ENCODE results near the gene TNXB. TPM values are rescaled to one million over a fixed set of nuclear protein-coding genes. Genes with fewer than 3 reads are reported as not detected.

Gene TNXB
- total and polyA plus RNA-seq, 7 donors: 7.0 to 26.1 (median 14.5) TPM

DNA sequence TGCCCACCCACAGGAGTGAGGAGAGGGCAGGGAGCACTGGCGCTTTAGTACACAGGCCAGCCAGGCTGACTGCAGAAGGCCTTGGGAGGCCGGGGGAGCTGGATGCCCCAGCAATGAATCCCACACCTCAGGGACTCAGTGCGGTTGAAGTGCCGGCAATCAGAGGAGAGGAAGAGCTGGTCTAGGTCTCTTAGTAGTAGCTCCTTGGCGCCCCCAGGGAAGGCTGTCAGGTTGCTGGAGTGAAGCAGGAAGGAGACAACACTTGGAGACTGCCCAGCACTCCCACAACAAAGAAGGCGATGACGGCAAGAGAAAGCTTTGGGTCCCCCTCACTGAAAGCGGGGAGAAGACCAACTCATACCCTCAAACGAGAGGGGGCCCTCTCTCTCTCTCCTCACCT is 8.3 kb upstream of the TNXB start:
- no peak for DNase-seq
- H3K27me3 ChIP-seq (ENCODE audit: insufficient read depth in 3 of 3, low read length in 2 of 3): no peaks in the 10 kb centered on the region
- peaks cover 7% of the 10 kb centered on the region for H3K4me1 ChIP-seq
- WGBS, 3 donors: 86 to 93% (median 92%) methylated on average over 9 of the region's 9 CpGs
- intact Hi-C loops (cut with DNase I): loop anchor here in 1 of 2 donors (5.0 kb wide), 2 partner anchors 35 to 80 kb away; partner anchors contain the start of genes PPT2 and PRRT1
- H3K27ac ChIP-seq: no peak overlapping the region
- no peak for TF ChIP-seq CTCF (IDR thresholded peaks at IDR 0.05)
- no peak for ATAC-seq
- H3K36me3 ChIP-seq (ENCODE audit: insufficient read depth in 1 of 2, low read depth in 1 of 2): peaks cover 5 to 77% of the 10 kb centered on the region in 2 donors
- no peak overlapping the region for H3K4me3 ChIP-seq
- H3K9me3 ChIP-seq: no peaks in the 10 kb centered on the region

- no peak for DNase-seq
- Histone ChIP-seq H3K4me3 (no peak overlapping the region), H3K27me3 (ENCODE audit: insufficient read depth in 3 of 3, low read length in 2 of 3) (no peaks in the 10 kb centered on the region), H3K9me3 (no peaks in the 10 kb centered on the region), H3K27ac (no peak overlapping the region), H3K4me1 (peaks cover 13% of the 10 kb centered on the region), H3K36me3 (ENCODE audit: insufficient read depth in 1 of 2, low read depth in 1 of 2) (peaks cover 5 to 71% of the 10 kb centered on the region in 2 donors)
- 68 to 80% (median 71%) methylated on average over 7 of the region's 7 CpGs for WGBS, 3 donors
- intact Hi-C loops (cut with DNase I): loop anchor here in 1 of 2 donors (5.0 kb wide), 2 partner anchors 36 to 81 kb away; partner anchors contain the start of genes PPT2 and PRRT1
- ATAC-seq: no peak
- peak; percentile 17 for TF ChIP-seq CTCF (IDR thresholded peaks at IDR 0.05)
These were observed 7.5 kb upstream of the TNXB start for GRCh38 chr6:32116674-32117073.

DNA sequence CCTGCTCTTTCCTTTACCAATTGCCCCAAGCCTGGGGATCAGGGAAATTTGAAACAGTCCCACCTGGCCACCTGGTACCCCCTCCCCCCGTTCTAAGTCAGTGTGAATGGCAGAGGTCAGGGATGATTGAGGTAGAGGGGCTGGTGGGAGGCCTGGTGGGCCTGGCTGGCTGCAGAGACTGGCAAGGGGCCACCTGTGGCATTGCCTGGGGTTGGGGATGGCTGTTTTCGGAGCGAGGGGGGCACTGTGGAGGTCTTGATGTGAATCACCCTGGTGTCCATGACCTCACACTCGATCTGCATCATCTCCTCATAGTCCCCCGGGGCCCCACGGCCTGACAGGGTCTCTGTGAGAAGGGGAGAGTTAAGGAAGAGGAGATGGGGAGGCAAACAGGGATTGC is 6.5 kb upstream of the TNXB start:
- intact Hi-C loops (cut with DNase I): loop anchor here in 1 of 2 donors (5.0 kb wide), 2 partner anchors 37 to 82 kb away; partner anchors contain the start of genes PPT2 and PRRT1
- ATAC-seq (no peak), DNase-seq (no peak)
- Histone ChIP-seq H3K9me3 (no peaks in the 10 kb centered on the region), H3K27ac (no peak overlapping the region), H3K4me1 (peaks cover 14% of the 10 kb centered on the region), H3K27me3 (ENCODE audit: insufficient read depth in 3 of 3, low read length in 2 of 3) (no peaks in the 10 kb centered on the region), H3K4me3 (no peak overlapping the region), H3K36me3 (ENCODE audit: insufficient read depth in 1 of 2, low read depth in 1 of 2) (peaks cover under 1 to 61% of the 10 kb centered on the region in 2 donors)
- no peak for TF ChIP-seq CTCF (IDR thresholded peaks at IDR 0.05)
- WGBS, 3 donors: 75 to 83% (median 81%) methylated on average over 6 of the region's 6 CpGs

DNA sequence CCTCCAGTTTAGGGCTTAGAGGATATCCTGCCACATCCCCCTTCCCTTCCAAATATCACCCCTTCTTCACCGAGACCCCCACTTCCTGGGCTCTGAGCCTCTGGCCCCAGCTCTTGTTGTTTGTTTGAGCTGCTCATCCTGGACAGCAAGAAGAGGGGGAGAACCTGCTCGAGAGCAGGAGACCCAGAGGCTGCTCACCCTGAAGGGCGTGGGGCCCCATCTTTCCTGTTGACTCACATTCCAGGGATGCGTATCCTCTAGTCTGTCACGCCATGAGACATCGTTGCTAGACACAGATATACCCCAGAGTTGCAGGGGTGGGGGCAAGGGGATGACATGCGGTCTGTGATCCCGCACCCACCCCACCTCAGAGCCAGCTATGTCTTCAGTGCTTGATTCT is 5.7 kb upstream of the TNXB start:
- peaks cover 0 to 2% (median 0%) of the 10 kb centered on the region in 3 donors for H3K27me3 ChIP-seq (ENCODE audit: insufficient read depth in 3 of 3, low read length in 2 of 3)
- intact Hi-C loops (cut with DNase I): loop anchor here in 1 of 2 donors (5.0 kb wide), 2 partner anchors 38 to 83 kb away; partner anchors contain the start of genes PPT2 and PRRT1
- TF ChIP-seq CTCF (IDR thresholded peaks at IDR 0.05): no peak
- no peak overlapping the region for H3K27ac ChIP-seq
- WGBS, 3 donors: 78 to 82% (median 80%) methylated on average over 8 of the region's 8 CpGs
- H3K4me1 ChIP-seq: peaks cover 14% of the 10 kb centered on the region
- DNase-seq (peak in 1 of 2 donors; percentile 49), ATAC-seq (no peak)
- H3K9me3 ChIP-seq: no peaks in the 10 kb centered on the region
- H3K4me3 ChIP-seq: no peak overlapping the region
- H3K36me3 ChIP-seq (ENCODE audit: insufficient read depth in 1 of 2, low read depth in 1 of 2): peaks cover 0 to 52% of the 10 kb centered on the region in 2 donors
